Skeletal muscle satellite cell (primary cell): ENCODE results near the gene NINJ1.

Experiments used
- H3K27me3 ChIP-seq: 2 replicates; pipeline ENCODE4 v1.7.0; 2013; ENCODE audit warnings: low read length; ENCODE audit not compliant: control insufficient read depth, insufficient read depth
- H3K36me3 ChIP-seq: 2 replicates; pipeline ENCODE4 v1.7.0; 2013; ENCODE audit warnings: mild to moderate bottlenecking, control low read depth, low read length; ENCODE audit not compliant: insufficient read depth
- H3K4me1 ChIP-seq: 2 replicates; pipeline ENCODE4 v1.7.0; 2013; ENCODE audit warnings: low read length; ENCODE audit not compliant: control insufficient read depth, insufficient read depth
- H3K4me2 ChIP-seq: 2 replicates; pipeline ENCODE4 v1.7.0; 2013; ENCODE audit warnings: mild to moderate bottlenecking, low read length
- H3K4me3 ChIP-seq: 2 replicates; pipeline ENCODE4 v1.7.0; 2013; ENCODE audit warnings: low read length
- H3K9ac ChIP-seq: 2 replicates; pipeline ENCODE4 v1.7.0; 2013; ENCODE audit warnings: mild to moderate bottlenecking, low read depth, low read length, moderate library complexity
- H3K9me3 ChIP-seq: replicated peaks from 2 replicates; pipeline ENCODE4 v1.7.0; 2013; ENCODE audit warnings: mild to moderate bottlenecking, control low read depth, low read length

NINJ1 gene

DNA sequence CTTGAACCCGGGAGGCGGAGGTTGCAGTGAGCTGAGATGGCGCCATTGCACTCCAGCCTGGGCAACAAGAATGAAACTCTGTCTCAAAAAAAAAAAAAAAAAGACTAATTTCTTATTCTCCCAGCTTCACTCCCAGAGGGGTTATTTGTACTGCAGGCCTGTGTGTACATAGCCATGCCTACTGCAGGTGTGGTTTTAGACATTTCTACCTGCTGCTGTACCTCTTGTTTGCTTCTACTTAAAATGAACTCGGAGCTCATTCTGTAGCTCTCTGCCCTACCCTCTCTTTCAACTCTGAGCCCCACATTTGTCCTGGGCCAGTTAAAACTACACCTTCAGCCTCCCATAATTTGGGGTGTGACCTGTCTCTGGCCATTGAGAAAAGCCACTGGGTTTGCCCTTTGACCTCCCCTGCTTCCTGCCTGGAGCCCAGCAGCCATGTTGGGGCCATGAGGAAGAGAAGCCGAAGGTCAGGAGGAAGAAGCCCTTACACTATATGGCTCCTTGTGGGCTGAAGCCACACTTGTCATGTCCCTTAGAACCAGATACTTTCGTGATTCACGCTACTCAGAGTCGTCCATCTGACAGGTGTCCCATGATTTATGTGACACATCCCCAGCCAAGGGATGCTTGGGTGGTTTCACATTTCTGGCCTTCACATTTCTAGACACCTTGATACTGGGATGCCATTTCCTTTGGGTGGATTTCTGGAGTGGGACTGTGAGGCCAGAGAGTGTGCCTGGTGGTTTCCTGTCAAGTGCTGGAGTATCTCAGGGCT, 47.4 kb downstream of the NINJ1 start:
- no peak overlapping the region for H3K4me2 ChIP-seq
- H3K27me3 ChIP-seq = peaks cover 4% of the 10 kb centered on the region
- H3K4me3 ChIP-seq = no peak overlapping the region
- peaks cover 6% of the 10 kb centered on the region for H3K9me3 ChIP-seq
- peaks cover 1% of the 10 kb centered on the region for H3K4me1 ChIP-seq
- no peaks in the 10 kb centered on the region for H3K36me3 ChIP-seq
- H3K9ac ChIP-seq = no peak overlapping the region

DNA sequence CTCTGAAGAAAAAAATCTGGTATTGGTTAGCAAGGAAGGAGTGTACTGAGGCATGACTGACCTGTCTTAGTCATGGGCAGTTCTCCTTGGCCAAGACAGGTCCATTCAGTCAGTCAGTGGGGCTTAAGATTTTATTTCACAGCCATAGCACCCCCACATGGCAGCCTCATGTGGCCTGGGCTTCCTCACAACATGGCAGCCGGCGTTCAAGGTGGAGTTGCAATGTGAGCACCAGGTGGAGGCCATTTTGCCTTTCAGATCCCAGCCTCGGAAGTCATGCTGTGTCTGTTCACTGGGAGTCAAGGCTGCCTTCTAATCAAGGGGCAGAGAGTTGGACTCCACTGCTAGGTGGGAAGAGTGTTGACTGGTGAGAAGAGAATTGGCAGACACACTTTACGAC, 48.4 kb downstream of the NINJ1 start:
- Histone ChIP-seq H3K36me3 (no peaks in the 10 kb centered on the region), H3K4me3 (no peak overlapping the region), H3K4me1 (no peaks in the 10 kb centered on the region), H3K9ac (no peak overlapping the region), H3K9me3 (no peaks in the 10 kb centered on the region), H3K27me3 (peaks cover 4% of the 10 kb centered on the region), H3K4me2 (no peak overlapping the region)

DNA sequence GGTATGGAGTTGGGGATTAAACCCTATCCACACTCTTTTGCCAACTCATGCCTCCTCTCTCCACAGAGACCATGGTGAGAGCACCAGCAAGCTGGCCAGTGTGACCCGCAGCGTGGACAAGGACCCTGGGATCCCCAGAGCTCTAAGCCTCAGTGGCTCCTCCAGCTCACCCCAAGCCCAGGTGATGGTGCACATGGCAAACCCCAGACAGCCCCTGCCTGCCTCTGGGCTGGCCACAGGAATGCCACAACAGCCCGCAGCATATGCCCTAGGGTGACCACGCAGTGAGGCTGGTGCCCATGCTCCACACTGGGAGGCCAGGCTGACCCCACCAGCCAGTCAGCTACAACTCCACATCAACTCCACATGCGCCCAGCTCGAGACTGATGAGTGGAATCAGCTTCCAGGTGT, 49.6 kb downstream of the NINJ1 start:
- H3K9me3 ChIP-seq = no peaks in the 10 kb centered on the region
- no peak overlapping the region for H3K4me3 ChIP-seq
- H3K27me3 ChIP-seq = peaks cover 4% of the 10 kb centered on the region
- no peaks in the 10 kb centered on the region for H3K36me3 ChIP-seq
- H3K4me1 ChIP-seq = no peaks in the 10 kb centered on the region
- H3K4me2 ChIP-seq = no peak overlapping the region
- no peak overlapping the region for H3K9ac ChIP-seq

DNA sequence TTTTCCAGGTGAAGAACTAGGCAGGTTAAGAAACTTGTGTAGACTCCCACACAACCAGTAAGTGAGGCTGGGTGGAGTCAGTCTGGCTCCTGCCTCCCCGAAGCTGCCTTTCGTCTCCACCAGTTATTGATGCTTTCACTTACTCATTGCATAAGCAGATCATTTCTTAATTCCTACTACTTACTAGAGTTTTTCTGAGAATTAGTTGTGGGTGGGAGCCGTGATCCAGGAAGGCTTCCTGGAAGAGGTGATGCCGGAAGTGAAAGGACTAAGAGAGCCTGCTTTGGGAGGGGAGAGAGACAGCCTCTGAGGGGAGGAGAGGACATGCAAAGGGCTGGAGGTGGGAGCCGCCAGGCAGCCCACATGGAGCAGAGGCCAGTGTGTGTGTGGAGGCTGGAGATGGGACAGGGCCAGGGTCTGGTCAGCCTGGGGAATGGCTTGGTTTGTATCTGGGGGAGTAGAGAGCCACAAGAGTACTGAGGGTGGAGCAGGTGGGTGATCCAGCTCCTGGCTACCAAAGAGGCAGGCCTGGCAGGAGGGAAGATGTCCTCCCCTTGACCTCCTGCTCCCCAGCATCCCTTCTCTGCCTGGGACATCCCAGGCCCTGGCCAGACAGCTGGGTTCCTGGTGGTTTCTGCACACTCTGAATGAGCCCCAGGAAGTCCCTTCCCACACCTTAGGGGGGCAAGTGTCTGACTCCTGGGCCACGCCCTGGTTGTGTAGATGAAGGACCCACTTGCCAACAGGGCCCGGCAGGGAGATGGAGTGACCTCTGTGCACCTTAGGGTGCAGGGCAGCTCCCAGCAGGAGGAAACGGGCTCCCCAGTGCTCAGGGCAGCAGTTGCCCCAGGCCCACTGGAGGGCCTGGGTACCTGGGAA, 50.2 kb downstream of the NINJ1 start:
- no peaks in the 10 kb centered on the region for H3K9me3 ChIP-seq
- H3K27me3 ChIP-seq = peaks cover 4% of the 10 kb centered on the region
- H3K36me3 ChIP-seq = no peaks in the 10 kb centered on the region
- no peak overlapping the region for H3K4me3 ChIP-seq
- H3K9ac ChIP-seq = no peak overlapping the region
- no peaks in the 10 kb centered on the region for H3K4me1 ChIP-seq
- no peak overlapping the region for H3K4me2 ChIP-seq

DNA sequence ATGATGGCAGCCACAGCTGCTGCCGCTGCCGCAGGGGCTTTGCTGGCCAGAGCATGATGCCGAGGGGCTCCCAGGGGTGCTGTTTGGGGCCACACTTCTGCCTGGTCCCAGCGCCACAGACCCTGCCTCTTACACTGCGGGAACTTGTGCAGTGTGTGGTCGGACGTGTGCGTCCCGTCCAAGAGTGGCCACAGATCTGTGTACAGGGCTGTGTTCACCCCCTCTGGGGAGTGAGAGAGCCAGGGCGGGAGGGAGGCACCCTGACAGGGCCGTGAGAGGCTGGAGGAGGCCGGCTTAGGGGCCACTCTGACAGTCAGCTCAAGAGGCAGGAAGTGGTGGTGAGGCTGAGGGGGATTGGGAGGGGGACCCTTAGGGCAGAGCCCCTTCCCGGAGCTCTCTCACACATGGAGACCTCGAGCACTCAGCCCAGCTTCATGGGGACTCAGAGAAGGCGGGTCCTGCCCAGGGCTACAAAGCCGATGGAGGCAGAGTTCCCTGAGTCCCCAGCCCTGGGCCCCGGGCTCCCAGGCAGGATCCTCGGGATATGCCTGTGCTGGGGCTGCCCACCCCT, 51.1 kb downstream of the NINJ1 start:
- Histone ChIP-seq H3K36me3 (no peaks in the 10 kb centered on the region), H3K4me1 (no peaks in the 10 kb centered on the region), H3K9ac (no peak overlapping the region), H3K9me3 (no peaks in the 10 kb centered on the region), H3K4me2 (no peak overlapping the region), H3K27me3 (peaks cover 4% of the 10 kb centered on the region), H3K4me3 (no peak overlapping the region)

DNA sequence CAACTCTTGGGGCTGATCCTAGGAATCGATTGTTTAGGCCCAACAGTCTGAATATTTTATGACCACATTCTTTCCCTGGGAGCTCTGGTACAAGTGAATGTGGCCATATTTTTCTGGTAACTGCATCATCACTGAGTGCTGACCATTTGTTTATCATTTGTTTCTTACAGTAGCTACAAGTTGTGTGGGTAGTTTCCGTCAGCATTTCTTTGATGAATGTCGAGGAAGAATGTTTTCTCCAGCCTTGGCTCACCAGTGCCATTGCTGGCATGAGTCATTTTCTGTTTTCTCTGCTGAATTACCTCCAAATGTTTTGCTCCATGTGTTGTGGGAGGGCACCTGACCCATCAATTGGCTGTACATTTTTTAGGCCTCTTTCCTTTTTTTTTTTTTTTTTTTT, 52.1 kb downstream of the NINJ1 start:
- Histone ChIP-seq H3K4me3 (no peak overlapping the region), H3K36me3 (no peaks in the 10 kb centered on the region), H3K4me2 (no peak overlapping the region), H3K9me3 (no peaks in the 10 kb centered on the region), H3K9ac (no peak overlapping the region), H3K27me3 (peaks cover 4% of the 10 kb centered on the region), H3K4me1 (no peaks in the 10 kb centered on the region)

DNA sequence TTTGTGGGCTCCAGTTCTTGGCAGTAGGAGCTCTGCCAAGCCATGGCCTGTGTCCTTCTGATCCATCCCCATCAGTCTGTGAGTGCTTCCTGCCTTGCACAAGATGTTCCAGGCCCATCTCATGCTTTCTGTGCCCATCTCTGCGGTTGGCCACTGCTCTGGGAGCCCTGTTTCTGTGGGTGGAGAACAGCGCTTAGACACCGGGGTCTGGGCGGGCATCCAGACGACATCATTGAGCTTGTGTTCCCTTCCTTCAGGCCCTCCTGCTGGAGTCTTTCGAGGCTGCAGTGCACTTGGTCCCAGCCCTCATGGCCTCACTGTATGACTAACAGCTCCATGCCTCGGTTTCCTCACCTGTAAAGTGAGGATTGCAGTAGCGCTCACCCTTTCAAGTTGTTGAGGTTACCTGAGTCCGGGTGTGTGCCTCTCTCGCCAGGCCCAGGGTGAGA, 52.9 kb downstream of the NINJ1 start:
- Histone ChIP-seq H3K4me2 (no peak overlapping the region), H3K9ac (no peak overlapping the region), H3K4me3 (no peak overlapping the region), H3K27me3 (peaks cover 4% of the 10 kb centered on the region), H3K36me3 (no peaks in the 10 kb centered on the region), H3K4me1 (no peaks in the 10 kb centered on the region), H3K9me3 (no peaks in the 10 kb centered on the region)

DNA sequence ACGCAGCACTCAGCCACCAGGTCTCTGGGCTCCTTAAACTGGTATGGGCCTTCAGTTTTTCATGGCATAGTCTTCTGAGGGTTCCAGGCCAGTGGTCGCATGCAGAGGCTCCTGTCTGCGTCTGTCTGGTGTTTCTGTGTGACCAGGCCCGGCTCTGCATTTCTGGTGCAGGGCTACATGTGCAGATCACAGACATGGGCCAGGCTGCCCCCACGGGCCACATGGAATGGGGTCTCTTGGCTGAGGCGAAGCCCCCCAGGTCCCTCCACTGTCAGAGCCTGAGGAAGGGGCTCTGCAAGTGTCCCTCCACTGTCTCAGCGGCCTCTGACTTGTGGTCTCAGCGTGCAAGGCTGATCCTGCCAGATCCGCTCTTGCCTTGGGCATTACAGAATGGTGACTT, 53.6 kb downstream of the NINJ1 start:
- Histone ChIP-seq H3K4me1 (no peaks in the 10 kb centered on the region), H3K9me3 (no peaks in the 10 kb centered on the region), H3K4me3 (no peak overlapping the region), H3K4me2 (no peak overlapping the region), H3K36me3 (no peaks in the 10 kb centered on the region), H3K9ac (no peak overlapping the region), H3K27me3 (peaks cover 4% of the 10 kb centered on the region)

DNA sequence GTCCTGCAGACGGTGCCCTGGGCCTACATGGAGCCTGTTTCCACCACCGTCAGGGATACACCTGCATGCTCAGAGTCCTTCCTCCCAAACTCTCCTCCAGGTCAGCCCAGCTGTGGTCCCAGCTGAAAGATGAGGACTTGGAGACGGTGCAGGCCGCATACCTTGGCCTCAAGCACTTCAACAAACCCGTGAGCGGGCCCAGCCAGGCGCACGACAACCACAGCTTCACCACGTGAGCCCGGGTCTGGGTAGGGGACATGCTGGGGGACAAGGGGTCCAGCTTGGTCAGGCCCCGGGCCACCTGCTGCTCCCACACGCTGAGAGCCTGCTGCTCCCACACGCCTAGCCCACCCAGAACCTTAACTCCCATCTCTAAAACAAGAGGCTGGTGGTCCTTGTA, 54.7 kb downstream of the NINJ1 start:
- H3K4me2 ChIP-seq = no peak overlapping the region
- H3K36me3 ChIP-seq = no peaks in the 10 kb centered on the region
- H3K9me3 ChIP-seq = no peaks in the 10 kb centered on the region
- H3K4me3 ChIP-seq = no peak overlapping the region
- H3K4me1 ChIP-seq = no peaks in the 10 kb centered on the region
- H3K27me3 ChIP-seq = peaks cover 4% of the 10 kb centered on the region
- H3K9ac ChIP-seq = no peak overlapping the region

DNA sequence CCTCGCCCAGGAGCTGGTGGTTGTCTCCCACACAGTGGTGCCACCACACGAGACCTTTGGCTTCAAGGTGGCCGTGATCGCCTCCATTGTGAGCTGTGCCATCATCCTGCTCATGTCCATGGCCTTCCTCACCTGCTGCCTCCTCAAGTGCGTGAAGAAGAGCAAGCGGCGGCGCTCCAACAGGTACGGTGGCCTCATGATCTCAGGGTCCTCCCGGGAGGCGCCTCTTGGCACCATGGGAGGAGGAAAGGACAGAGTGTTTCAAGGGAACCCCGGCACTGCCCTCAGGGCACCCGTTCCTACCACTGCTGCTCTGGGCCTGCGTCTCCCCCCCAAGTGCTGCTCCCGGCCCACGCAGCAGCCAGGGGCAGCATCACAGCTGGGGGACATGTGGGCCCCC, 56.2 kb downstream of the NINJ1 start:
- H3K4me3 ChIP-seq = no peak overlapping the region
- no peak overlapping the region for H3K9ac ChIP-seq
- no peaks in the 10 kb centered on the region for H3K9me3 ChIP-seq
- H3K4me1 ChIP-seq = no peaks in the 10 kb centered on the region
- peaks cover 4% of the 10 kb centered on the region for H3K27me3 ChIP-seq
- H3K4me2 ChIP-seq = no peak overlapping the region
- H3K36me3 ChIP-seq = no peaks in the 10 kb centered on the region

DNA sequence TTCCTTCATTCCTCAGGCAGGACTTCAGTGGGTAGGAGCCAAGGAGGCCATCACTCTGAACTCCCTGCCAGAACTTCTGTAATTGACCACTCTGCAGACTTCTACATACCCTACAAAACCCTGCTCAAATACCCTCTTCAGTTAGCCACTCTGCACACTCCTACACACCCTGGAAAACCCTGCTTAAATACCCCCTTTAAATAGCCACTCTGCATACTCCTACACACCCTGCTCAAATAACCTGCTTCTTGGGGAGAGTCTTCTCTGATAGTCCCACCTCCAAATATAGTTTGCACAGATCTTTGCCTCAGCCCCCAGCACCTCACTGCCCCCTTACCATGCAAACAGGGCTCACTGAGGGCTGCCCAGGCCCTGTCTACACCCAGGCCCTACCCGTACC, 56.7 kb downstream of the NINJ1 start:
- H3K36me3 ChIP-seq = no peaks in the 10 kb centered on the region
- H3K4me1 ChIP-seq = no peaks in the 10 kb centered on the region
- H3K9me3 ChIP-seq = no peaks in the 10 kb centered on the region

More for the DNA sequence above, 56.7 kb downstream of the NINJ1 start:
- Histone ChIP-seq H3K4me3 (no peak overlapping the region), H3K4me2 (no peak overlapping the region), H3K27me3 (peaks cover 4% of the 10 kb centered on the region), H3K9ac (no peak overlapping the region)
